Osteocyte (in vitro differentiated cells): ENCODE data around the gene DLG2. TPM values are rescaled to one million over a fixed set of nuclear protein-coding genes. Genes with fewer than 3 reads are reported as not detected.

Experiments used
- DNase-seq: peaks from one replicate; pipeline ENCODE4 v3.0.0; 2021; ENCODE audit warnings: mixed read lengths; ENCODE audit not compliant: unreplicated experiment; ENCODE audit errors: extremely low spot score
- H3K27ac Mint-ChIP-seq: one replicate; pipeline ENCODE4 v1.8.0; 2021; ENCODE audit warnings: mild to moderate bottlenecking, mixed read lengths; ENCODE audit not compliant: unreplicated experiment
- H3K27me3 Mint-ChIP-seq: one replicate; pipeline ENCODE4 v1.8.0; 2021; ENCODE audit warnings: mixed read lengths; ENCODE audit not compliant: unreplicated experiment
- H3K36me3 Mint-ChIP-seq: one replicate; pipeline ENCODE4 v1.8.0; 2021; ENCODE audit warnings: mixed read lengths; ENCODE audit not compliant: unreplicated experiment
- H3K4me1 Mint-ChIP-seq: one replicate; pipeline ENCODE4 v1.8.0; 2021; ENCODE audit warnings: mixed read lengths; ENCODE audit not compliant: unreplicated experiment
- H3K4me3 Mint-ChIP-seq: one replicate; pipeline ENCODE4 v1.8.0; 2021; ENCODE audit warnings: mild to moderate bottlenecking, moderate library complexity, mixed read lengths; ENCODE audit not compliant: unreplicated experiment
- H3K9me3 Mint-ChIP-seq: one replicate; pipeline ENCODE4 v1.8.0; 2021; ENCODE audit warnings: mixed read lengths; ENCODE audit not compliant: unreplicated experiment
- total RNA-seq: library from RNA; stranded (reverse); gene quantifications from 2 replicates; pipeline ENCODE4 v1.2.1, GENCODE V29; 2021
- TF ChIP-seq, protein P1 (sequence below): fragments of 200-600 bp; sonication (generic); IDR thresholded peaks from 2 replicates; pipeline ENCODE4 v1.5.0; 2021; ENCODE audit warnings: antibody characterized with exemption, mild to moderate bottlenecking, moderate library complexity

The DLG2 gene
- total RNA-seq, 1 donor from 2014 or later: 2.1 TPM

- Mint-ChIP-seq H3K27me3 (no peaks in the 10 kb centered on the region), H3K27ac (no peak overlapping the region), H3K4me3 (no peak overlapping the region), H3K4me1 (no peaks in the 10 kb centered on the region), H3K9me3 (no peaks in the 10 kb centered on the region), H3K36me3 (no peaks in the 10 kb centered on the region)
- TF ChIP-seq, protein P1, sequence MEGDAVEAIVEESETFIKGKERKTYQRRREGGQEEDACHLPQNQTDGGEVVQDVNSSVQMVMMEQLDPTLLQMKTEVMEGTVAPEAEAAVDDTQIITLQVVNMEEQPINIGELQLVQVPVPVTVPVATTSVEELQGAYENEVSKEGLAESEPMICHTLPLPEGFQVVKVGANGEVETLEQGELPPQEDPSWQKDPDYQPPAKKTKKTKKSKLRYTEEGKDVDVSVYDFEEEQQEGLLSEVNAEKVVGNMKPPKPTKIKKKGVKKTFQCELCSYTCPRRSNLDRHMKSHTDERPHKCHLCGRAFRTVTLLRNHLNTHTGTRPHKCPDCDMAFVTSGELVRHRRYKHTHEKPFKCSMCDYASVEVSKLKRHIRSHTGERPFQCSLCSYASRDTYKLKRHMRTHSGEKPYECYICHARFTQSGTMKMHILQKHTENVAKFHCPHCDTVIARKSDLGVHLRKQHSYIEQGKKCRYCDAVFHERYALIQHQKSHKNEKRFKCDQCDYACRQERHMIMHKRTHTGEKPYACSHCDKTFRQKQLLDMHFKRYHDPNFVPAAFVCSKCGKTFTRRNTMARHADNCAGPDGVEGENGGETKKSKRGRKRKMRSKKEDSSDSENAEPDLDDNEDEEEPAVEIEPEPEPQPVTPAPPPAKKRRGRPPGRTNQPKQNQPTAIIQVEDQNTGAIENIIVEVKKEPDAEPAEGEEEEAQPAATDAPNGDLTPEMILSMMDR: no peak
- DNase-seq: no peak
These were observed 1125.4 kb downstream of the DLG2 start for GRCh38 chr11:84501750-84502149.

DNA sequence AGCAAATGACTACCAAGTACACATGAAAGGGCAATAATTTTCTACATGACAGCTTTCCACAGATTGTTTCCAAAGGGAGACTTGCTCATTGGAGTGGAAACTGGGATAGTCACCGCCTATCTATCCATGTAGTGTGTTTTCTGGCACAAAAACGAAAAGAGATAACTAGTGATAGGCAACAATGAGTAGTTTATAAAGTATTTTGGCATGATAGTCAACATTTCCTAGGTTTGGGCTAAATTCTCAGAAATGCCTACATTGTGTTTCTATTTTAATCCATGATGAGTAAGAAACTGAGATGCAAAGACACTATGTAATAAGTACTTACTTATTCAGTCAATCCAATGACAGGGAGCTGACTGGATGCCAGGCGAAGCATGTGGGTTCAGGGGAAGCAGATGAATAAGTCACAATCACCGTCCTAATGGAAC, 1129.1 kb downstream of the DLG2 start:
- no peak overlapping the region for H3K27ac Mint-ChIP-seq
- no peak for DNase-seq
- H3K4me3 Mint-ChIP-seq: no peak overlapping the region
- no peaks in the 10 kb centered on the region for H3K27me3 Mint-ChIP-seq
- no peaks in the 10 kb centered on the region for H3K9me3 Mint-ChIP-seq
- no peaks in the 10 kb centered on the region for H3K36me3 Mint-ChIP-seq
- TF ChIP-seq, protein P1: no peak
- no peaks in the 10 kb centered on the region for H3K4me1 Mint-ChIP-seq

DNA sequence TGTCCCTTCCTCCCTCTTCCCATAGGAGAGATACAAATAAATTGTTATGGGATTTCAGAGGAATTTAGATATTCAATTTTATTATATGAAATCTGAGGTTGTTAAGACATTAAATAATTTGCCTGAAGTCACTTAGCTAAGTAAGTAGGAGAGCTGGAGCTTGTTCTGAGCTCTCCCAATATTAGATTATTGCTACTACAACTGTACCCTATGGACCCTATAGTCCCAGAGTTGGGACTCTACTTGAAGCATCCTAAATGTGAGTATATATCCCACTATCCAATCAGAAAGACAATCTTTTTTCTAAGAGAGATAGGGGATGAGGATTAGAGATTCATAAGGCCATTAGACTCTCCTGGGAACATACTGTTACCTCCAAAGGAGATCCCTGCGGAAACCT, 1130.0 kb downstream of the DLG2 start:
- TF ChIP-seq, protein P1: no peak
- H3K4me3 Mint-ChIP-seq: no peak overlapping the region
- DNase-seq: no peak
- no peak overlapping the region for H3K27ac Mint-ChIP-seq
- no peaks in the 10 kb centered on the region for H3K9me3 Mint-ChIP-seq
- H3K36me3 Mint-ChIP-seq: no peaks in the 10 kb centered on the region
- no peaks in the 10 kb centered on the region for H3K27me3 Mint-ChIP-seq
- no peaks in the 10 kb centered on the region for H3K4me1 Mint-ChIP-seq

GRCh38 chr11:84496122-84496521, 1131.0 kb downstream of the DLG2 start:
- DNase-seq: no peak
- Mint-ChIP-seq H3K27me3 (no peaks in the 10 kb centered on the region), H3K36me3 (no peaks in the 10 kb centered on the region), H3K9me3 (no peaks in the 10 kb centered on the region), H3K27ac (no peak overlapping the region), H3K4me1 (no peaks in the 10 kb centered on the region), H3K4me3 (no peak overlapping the region)
- TF ChIP-seq, protein P1: no peak

- Mint-ChIP-seq H3K4me3 (no peak overlapping the region), H3K27ac (no peak overlapping the region), H3K9me3 (no peaks in the 10 kb centered on the region)
These were observed 1147.0 kb downstream of the DLG2 start for GRCh38 chr11:84480131-84480530.

More at GRCh38 chr11:84480131-84480530, 1147.0 kb downstream of the DLG2 start:
- DNase-seq: no peak
- H3K4me1 Mint-ChIP-seq: no peaks in the 10 kb centered on the region
- TF ChIP-seq, protein P1: no peak
- no peaks in the 10 kb centered on the region for H3K36me3 Mint-ChIP-seq
- H3K27me3 Mint-ChIP-seq: peaks cover 2% of the 10 kb centered on the region
